Suprapubic skin (tissue), 4 donors: Measurements from ENCODE around the gene IP6K2.

ENCODE experiments used
- CTCF ChIP-seq, 2 donors: fragments of 200-600 bp in 1 of 2; fragments of 450-650 bp in 1 of 2; sonication (generic) in 1 of 2; IDR thresholded peaks; one replicate each; pipeline ENCODE4 v1.5.1; 2016 to 2019; ENCODE audit warnings: antibody characterized with exemption in 2 of 2, mild to moderate bottlenecking in 1 of 2, moderate library complexity in 1 of 2
- POLR2A ChIP-seq, 2 donors: fragments of 450-650 bp; IDR thresholded peaks; one replicate each; pipeline ENCODE4 v1.6.1; 2017; ENCODE audit warnings: antibody characterized with exemption in 2 of 2, mild to moderate bottlenecking in 2 of 2, moderate library complexity in 2 of 2
- POLR2AphosphoS5 ChIP-seq, 3 donors: sonication (generic); formaldehyde crosslinking; IDR thresholded peaks; one replicate each; pipeline ENCODE4 v1.6.1; 2017; ENCODE audit warnings: antibody characterized with exemption in 3 of 3

GRCh38 chr3:48695393-48695753 lies 21.6 kb downstream of the IP6K2 start:
- TF ChIP-seq CTCF (IDR thresholded peaks at IDR 0.05) (no peak), POLR2AphosphoS5 (IDR thresholded peaks at IDR 0.05) (peak in 1 of 3 donors; percentile 31), POLR2A (IDR thresholded peaks at IDR 0.05) (peak in 1 of 2 donors; percentile 18)
